ENCODE data around the gene IQGAP3. TPM values are rescaled to one million over a fixed set of nuclear protein-coding genes. Genes with fewer than 3 reads are reported as not detected.

IQGAP3 gene
- polyA plus RNA-seq, 2 of the 4 experiments (the other 2 are of a cell fraction): 15.6 to 17.0 TPM

- no peak for ATAC-seq
- Histone ChIP-seq H3K27ac (no peak overlapping the region), H3K4me2 (no peak overlapping the region), H3K9me3 (no peaks in the 10 kb centered on the region), H3K4me1 (peaks cover 20% of the 10 kb centered on the region), H3K4me3 (no peak overlapping the region)
- 69% methylated on average over 2 of the region's 2 CpGs for WGBS (ENCODE audit: missing lambda C conversion rate)
- FAIRE-seq: no peak
- DNase-seq (ENCODE audit: low read depth in 1 of 2, low spot score in 1 of 2): no peak
- ChIA-PET CTCF (interaction anchor here (1.2 to 1.4 kb wide), 2 partner anchors 46 to 110 kb away, joined by 3 to 4 read pairs; no protein-coding TSS in a partner anchor), POLR2A (no interaction called here)
- no peak for TF ChIP-seq PBX3 (IDR thresholded peaks at IDR 0.05)
- no peak for TF ChIP-seq RAD21 (conservative IDR thresholded peaks at IDR 0.05 in 1 of 2, IDR thresholded peaks at IDR 0.05 in 1 of 2)
- no peak for TF ChIP-seq KDM5A (IDR thresholded peaks at IDR 0.05)
- no peak for TF ChIP-seq GATA3 (IDR thresholded peaks at IDR 0.05; ENCODE audit: borderline replicate concordance)
- no peak for TF ChIP-seq HOXB13 (CRISPR knock-in tag; IDR thresholded peaks at IDR 0.05; ENCODE audit: low read depth)
- TF ChIP-seq CHD4 (IDR thresholded peaks at IDR 0.05; ENCODE audit: borderline replicate concordance): no peak
- TF ChIP-seq ZSCAN20 (CRISPR knock-in tag; IDR thresholded peaks at IDR 0.05): no peak
- no peak for TF ChIP-seq ATOH8 (CRISPR knock-in tag; IDR thresholded peaks at IDR 0.05; ENCODE audit: low read depth)
- TF ChIP-seq, protein P1, sequence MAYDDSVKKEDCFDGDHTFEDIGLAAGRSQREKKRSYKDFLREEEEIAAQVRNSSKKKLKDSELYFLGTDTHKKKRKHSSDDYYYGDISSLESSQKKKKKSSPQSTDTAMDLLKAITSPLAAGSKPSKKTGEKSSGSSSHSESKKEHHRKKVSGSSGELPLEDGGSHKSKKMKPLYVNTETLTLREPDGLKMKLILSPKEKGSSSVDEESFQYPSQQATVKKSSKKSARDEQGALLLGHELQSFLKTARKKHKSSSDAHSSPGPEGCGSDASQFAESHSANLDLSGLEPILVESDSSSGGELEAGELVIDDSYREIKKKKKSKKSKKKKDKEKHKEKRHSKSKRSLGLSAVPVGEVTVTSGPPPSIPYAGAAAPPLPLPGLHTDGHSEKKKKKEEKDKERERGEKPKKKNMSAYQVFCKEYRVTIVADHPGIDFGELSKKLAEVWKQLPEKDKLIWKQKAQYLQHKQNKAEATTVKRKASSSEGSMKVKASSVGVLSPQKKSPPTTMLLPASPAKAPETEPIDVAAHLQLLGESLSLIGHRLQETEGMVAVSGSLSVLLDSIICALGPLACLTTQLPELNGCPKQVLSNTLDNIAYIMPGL (CRISPR knock-in tag; IDR thresholded peaks at IDR 0.05; ENCODE audit: borderline replicate concordance): no peak
- TF ChIP-seq, protein P2, sequence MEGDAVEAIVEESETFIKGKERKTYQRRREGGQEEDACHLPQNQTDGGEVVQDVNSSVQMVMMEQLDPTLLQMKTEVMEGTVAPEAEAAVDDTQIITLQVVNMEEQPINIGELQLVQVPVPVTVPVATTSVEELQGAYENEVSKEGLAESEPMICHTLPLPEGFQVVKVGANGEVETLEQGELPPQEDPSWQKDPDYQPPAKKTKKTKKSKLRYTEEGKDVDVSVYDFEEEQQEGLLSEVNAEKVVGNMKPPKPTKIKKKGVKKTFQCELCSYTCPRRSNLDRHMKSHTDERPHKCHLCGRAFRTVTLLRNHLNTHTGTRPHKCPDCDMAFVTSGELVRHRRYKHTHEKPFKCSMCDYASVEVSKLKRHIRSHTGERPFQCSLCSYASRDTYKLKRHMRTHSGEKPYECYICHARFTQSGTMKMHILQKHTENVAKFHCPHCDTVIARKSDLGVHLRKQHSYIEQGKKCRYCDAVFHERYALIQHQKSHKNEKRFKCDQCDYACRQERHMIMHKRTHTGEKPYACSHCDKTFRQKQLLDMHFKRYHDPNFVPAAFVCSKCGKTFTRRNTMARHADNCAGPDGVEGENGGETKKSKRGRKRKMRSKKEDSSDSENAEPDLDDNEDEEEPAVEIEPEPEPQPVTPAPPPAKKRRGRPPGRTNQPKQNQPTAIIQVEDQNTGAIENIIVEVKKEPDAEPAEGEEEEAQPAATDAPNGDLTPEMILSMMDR (IDR thresholded peaks at IDR 0.05): no peak
- TF ChIP-seq EHMT2 (IDR thresholded peaks at IDR 0.05; ENCODE audit: low read depth): no peak
- no peak for TF ChIP-seq POLR2AphosphoS2 (conservative IDR thresholded peaks at IDR 0.05; ENCODE audit: low read length)
- no peak for TF ChIP-seq POLR2A (IDR thresholded peaks at IDR 0.05; ENCODE audit: low read length)
- TF ChIP-seq TFCP2L1 (CRISPR knock-in tag; IDR thresholded peaks at IDR 0.05): no peak
- TF ChIP-seq REST (IDR thresholded peaks at IDR 0.05): no peak
- TF ChIP-seq NR3C1 (IDR thresholded peaks at IDR 0.05): no peak
- TF ChIP-seq HDAC2 (IDR thresholded peaks at IDR 0.05): no peak
- no peak for TF ChIP-seq RARB (CRISPR knock-in tag; IDR thresholded peaks at IDR 0.05)
- TF ChIP-seq ESRRA (IDR thresholded peaks at IDR 0.05; ENCODE audit: borderline replicate concordance, low read length): no peak
- TF ChIP-seq FOSL2 (IDR thresholded peaks at IDR 0.05): no peak
- TF ChIP-seq FOSL2 (CRISPR knock-in tag; IDR thresholded peaks at IDR 0.05): no peak
Measured at GRCh38 chr1:156555715-156556114, 16.6 kb downstream of the IQGAP3 start.
